ENCODE results near the gene PDE2A. TPM values are rescaled to one million over a fixed set of nuclear protein-coding genes. Genes with fewer than 3 reads are reported as not detected.

PDE2A gene
- total RNA-seq, 5 donors from 2014 or later (not counting 1 experiment from before 2014, with no cell fraction given), result 1.1 to 6.1 (median 1.7) TPM

DNA sequence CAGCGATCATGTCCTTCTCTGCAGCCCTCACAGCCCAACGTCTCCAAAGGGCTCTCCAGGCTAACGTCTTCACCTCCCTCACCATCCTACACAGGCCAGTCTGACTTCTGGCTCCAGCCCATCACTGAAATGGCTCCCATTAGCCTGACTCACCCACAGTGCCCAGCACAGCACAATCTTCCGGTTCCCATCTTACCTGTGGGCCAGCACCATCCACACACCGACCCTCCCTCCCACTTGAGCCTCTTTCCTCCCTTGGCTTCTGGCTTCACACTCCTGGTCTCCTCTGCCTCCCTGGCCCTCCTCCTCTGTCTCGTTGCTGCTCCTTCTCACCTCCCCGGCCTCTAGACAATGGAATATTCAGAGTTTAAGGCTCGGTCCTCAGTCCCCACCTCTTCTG lies 51.2 kb downstream of the PDE2A start:
- no peak overlapping the region for H3K27ac Mint-ChIP-seq
- H3K36me3 Mint-ChIP-seq, result no peaks in the 10 kb centered on the region
- Histone ChIP-seq H3K4me3 (ENCODE audit: control insufficient read depth in 1 of 2, extremely low read depth in 1 of 2, low read length in 1 of 2) (no peak overlapping the region), H3K27ac (ENCODE audit: low read length) (no peak overlapping the region), H3K27me3 (replicated peaks in 1 of 2; ENCODE audit: control insufficient read depth in 2 of 2, extremely low read depth in 1 of 2, insufficient read depth in 2 of 2, low read length in 1 of 2) (peaks cover 0 to 14% of the 10 kb centered on the region in 2 experiments), H3K4me1 (ENCODE audit: control insufficient read depth in 1 of 2, extremely low read depth in 1 of 2, insufficient read depth in 2 of 2, low read length in 2 of 2) (peaks cover 2 to 21% of the 10 kb centered on the region in 2 experiments), H3K9me3 (no peaks in the 10 kb centered on the region), H3K36me3 (ENCODE audit: control insufficient read depth in 2 of 2, extremely low read depth in 1 of 2, insufficient read depth in 1 of 2, low read length in 1 of 2) (no peaks in the 10 kb centered on the region)
- H3K4me3 Mint-ChIP-seq, result no peak overlapping the region
- CTCF ChIA-PET, result interaction anchor here in 1 of 2 donors (0.6 kb wide), 1 partner anchor 873 kb away, joined by 3 read pairs; no protein-coding TSS in a partner anchor
- no peaks in the 10 kb centered on the region for H3K27me3 Mint-ChIP-seq
- no peak for DNase-seq
- WGBS (ENCODE audit: insufficient coverage), result 73% methylated on average over 8 of the region's 8 CpGs
- H3K9me3 Mint-ChIP-seq, result no peaks in the 10 kb centered on the region
- POLR2A ChIA-PET, result no interaction called here
- peaks cover 16 to 29% (median 19%) of the 10 kb centered on the region in 3 donors for H3K4me1 Mint-ChIP-seq
- no peak for ATAC-seq (replicated peaks in 1 of 4)

DNA sequence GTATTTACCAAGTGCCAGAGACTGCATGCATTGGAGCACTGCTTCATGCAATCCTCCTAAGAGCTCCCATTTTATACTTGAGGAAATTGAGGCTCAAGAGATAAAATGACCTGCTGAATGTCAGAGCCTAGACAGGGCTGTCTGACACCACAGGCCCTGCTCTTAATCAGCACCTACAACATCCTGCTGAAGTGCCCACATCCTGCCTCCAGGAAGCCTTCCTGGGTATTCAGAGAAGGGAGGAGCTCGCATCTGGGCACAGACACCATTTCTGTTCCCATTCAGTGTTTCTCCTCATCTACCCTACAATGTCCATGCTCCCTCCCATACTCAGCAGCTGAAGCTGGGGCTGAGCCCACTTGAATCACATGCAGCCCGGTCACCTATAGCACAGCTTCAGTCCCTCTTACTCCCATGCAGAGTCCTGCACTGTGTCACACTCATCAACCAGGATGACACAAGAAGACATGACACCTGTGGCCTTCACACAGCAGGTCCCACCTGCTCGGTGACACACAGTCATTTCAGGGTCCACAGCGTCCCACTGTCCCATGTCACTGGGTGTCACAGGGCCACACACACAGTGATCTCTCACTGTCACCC lies 53.1 kb downstream of the PDE2A start:
- Histone ChIP-seq H3K36me3 (ENCODE audit: control insufficient read depth in 2 of 2, extremely low read depth in 1 of 2, insufficient read depth in 1 of 2, low read length in 1 of 2) (no peaks in the 10 kb centered on the region), H3K27ac (ENCODE audit: low read length) (no peak overlapping the region), H3K4me3 (ENCODE audit: control insufficient read depth in 1 of 2, extremely low read depth in 1 of 2, low read length in 1 of 2) (no peak overlapping the region), H3K9me3 (no peaks in the 10 kb centered on the region), H3K4me1 (ENCODE audit: control insufficient read depth in 1 of 2, extremely low read depth in 1 of 2, insufficient read depth in 2 of 2, low read length in 2 of 2) (peaks cover 2 to 21% of the 10 kb centered on the region in 2 experiments), H3K27me3 (replicated peaks in 1 of 2; ENCODE audit: control insufficient read depth in 2 of 2, extremely low read depth in 1 of 2, insufficient read depth in 2 of 2, low read length in 1 of 2) (peaks cover 0 to 18% of the 10 kb centered on the region in 2 experiments)
- ChIA-PET POLR2A (no interaction called here), CTCF (interaction anchor here in 1 of 2 donors (0.5 kb wide), 1 partner anchor 471 kb away, joined by 12 read pairs; no protein-coding TSS in a partner anchor)
- H3K4me3 Mint-ChIP-seq, result peak overlapping the region in 1 of 3 donors; percentile 5
- H3K27ac Mint-ChIP-seq, result peak overlapping the region; percentile 18 to 53
- H3K36me3 Mint-ChIP-seq, result no peaks in the 10 kb centered on the region
- ATAC-seq (replicated peaks in 1 of 4) (peak; percentile 46 to 74 (median 56)), DNase-seq (peak in 2 of 35 experiments; percentile 11 to 17)
- peaks cover 16 to 29% (median 19%) of the 10 kb centered on the region in 3 donors for H3K4me1 Mint-ChIP-seq
- H3K9me3 Mint-ChIP-seq, result no peaks in the 10 kb centered on the region
- WGBS (ENCODE audit: insufficient coverage), result 61% methylated on average over 4 of the region's 4 CpGs
- H3K27me3 Mint-ChIP-seq, result peaks cover 2 to 5% of the 10 kb centered on the region in 2 donors

- peaks cover 0 to 35% of the 10 kb centered on the region in 2 experiments for H3K27me3 ChIP-seq (replicated peaks in 1 of 2; ENCODE audit: control insufficient read depth in 2 of 2, extremely low read depth in 1 of 2, insufficient read depth in 2 of 2, low read length in 1 of 2)
- peaks cover 2 to 26% of the 10 kb centered on the region in 2 experiments for H3K4me1 ChIP-seq (ENCODE audit: control insufficient read depth in 1 of 2, extremely low read depth in 1 of 2, insufficient read depth in 2 of 2, low read length in 2 of 2)
- Mint-ChIP-seq H3K9me3 (no peaks in the 10 kb centered on the region), H3K27ac (no peak overlapping the region), H3K4me3 (no peak overlapping the region), H3K4me1 (peaks cover 19 to 34% (median 19%) of the 10 kb centered on the region in 3 donors), H3K27me3 (peaks cover 13 to 16% of the 10 kb centered on the region in 2 donors), H3K36me3 (no peaks in the 10 kb centered on the region)
- no peak overlapping the region for H3K4me3 ChIP-seq (ENCODE audit: control insufficient read depth in 1 of 2, extremely low read depth in 1 of 2, low read length in 1 of 2)
- ChIA-PET POLR2A (no interaction called here), CTCF (no interaction called here)
- H3K27ac ChIP-seq (ENCODE audit: low read length), result no peak overlapping the region
- ATAC-seq (replicated peaks in 1 of 4) (no peak), DNase-seq (no peak)
- H3K9me3 ChIP-seq, result no peaks in the 10 kb centered on the region
- 81% methylated on average over 2 of the region's 8 CpGs for WGBS (ENCODE audit: insufficient coverage)
- H3K36me3 ChIP-seq (ENCODE audit: control insufficient read depth in 2 of 2, extremely low read depth in 1 of 2, insufficient read depth in 1 of 2, low read length in 1 of 2), result no peaks in the 10 kb centered on the region
Observed at GRCh38 chr11:72618803-72619202, 55.4 kb downstream of the PDE2A start.

DNA sequence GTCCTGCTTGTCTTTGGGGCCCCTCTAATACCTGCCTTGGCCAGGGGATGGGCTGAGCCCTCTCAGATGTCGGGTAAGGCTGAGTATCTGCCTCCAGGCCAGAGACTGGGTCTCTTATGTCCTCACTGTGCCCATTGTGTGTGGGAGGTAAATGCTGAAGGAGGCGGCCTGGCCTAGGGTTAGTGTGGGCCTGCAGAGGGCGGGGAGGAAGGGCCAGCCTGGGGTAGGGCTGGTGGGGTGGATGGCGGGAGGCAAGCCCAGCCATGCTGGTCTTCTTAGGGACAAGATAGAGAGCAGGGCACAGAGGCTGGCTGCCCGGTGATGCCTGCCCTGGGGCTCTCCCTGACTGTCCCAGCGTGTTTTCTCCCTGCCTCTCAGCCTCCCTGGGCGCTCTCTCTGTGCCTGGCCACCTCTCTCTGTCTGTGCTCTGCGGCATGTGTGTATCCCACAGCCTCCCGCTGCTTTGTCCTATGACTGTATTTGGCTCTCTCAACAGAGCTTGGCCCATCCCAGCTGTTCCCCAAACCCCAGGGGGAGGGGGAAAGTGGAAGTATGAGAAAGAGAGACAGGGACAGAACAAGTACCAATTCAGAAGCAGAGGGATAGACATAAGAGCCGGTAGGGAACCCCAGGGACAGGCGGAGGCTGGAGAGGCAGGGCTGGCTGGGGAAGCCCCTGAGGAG lies 57.0 kb downstream of the PDE2A start:
- CTCF ChIA-PET, result no interaction called here
- no peak for ATAC-seq (replicated peaks in 1 of 4)
- H3K27me3 ChIP-seq (replicated peaks in 1 of 2; ENCODE audit: control insufficient read depth in 2 of 2, extremely low read depth in 1 of 2, insufficient read depth in 2 of 2, low read length in 1 of 2), result peaks cover 0 to 47% of the 10 kb centered on the region in 2 experiments

DNA sequence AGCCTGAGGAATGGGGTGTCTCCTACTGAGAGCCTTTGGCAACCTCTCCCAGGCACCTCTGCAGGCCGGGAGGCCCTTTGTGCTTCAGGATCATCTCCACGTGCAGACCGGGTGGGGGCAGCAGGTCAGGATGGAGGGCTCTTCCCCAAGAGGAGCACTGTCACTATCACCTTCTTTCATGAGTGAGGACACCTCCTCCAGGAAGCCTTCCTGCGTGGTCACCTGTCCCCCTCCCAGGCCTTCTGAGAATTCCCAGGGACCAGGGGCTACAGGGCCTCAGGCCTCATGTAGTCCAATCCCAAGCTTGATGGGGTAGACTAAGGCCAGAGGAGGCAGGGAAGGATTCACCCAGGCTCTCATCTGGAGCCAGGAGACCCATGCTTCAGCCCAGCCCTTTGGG lies 57.6 kb downstream of the PDE2A start:
- Histone ChIP-seq H3K4me3 (ENCODE audit: control insufficient read depth in 1 of 2, extremely low read depth in 1 of 2, low read length in 1 of 2) (no peak overlapping the region), H3K9me3 (no peaks in the 10 kb centered on the region), H3K4me1 (ENCODE audit: control insufficient read depth in 1 of 2, extremely low read depth in 1 of 2, insufficient read depth in 2 of 2, low read length in 2 of 2) (peaks cover 2 to 28% of the 10 kb centered on the region in 2 experiments), H3K27ac (ENCODE audit: low read length) (no peak overlapping the region), H3K27me3 (replicated peaks in 1 of 2; ENCODE audit: control insufficient read depth in 2 of 2, extremely low read depth in 1 of 2, insufficient read depth in 2 of 2, low read length in 1 of 2) (peaks cover 0 to 49% of the 10 kb centered on the region in 2 experiments), H3K36me3 (ENCODE audit: control insufficient read depth in 2 of 2, extremely low read depth in 1 of 2, insufficient read depth in 1 of 2, low read length in 1 of 2) (no peaks in the 10 kb centered on the region)
- ChIA-PET CTCF (no interaction called here), POLR2A (no interaction called here)
- Mint-ChIP-seq H3K9me3 (no peaks in the 10 kb centered on the region), H3K4me1 (peaks cover 16 to 34% (median 16%) of the 10 kb centered on the region in 3 donors), H3K36me3 (no peaks in the 10 kb centered on the region), H3K27ac (no peak overlapping the region), H3K27me3 (peaks cover 18 to 26% of the 10 kb centered on the region in 2 donors), H3K4me3 (no peak overlapping the region)
- WGBS (ENCODE audit: insufficient coverage), result 82% methylated on average over 3 of the region's 4 CpGs
- DNase-seq (no peak), ATAC-seq (replicated peaks in 1 of 4) (no peak)

More for the DNA sequence above, 57.0 kb downstream of the PDE2A start:
- Histone ChIP-seq H3K4me3 (ENCODE audit: control insufficient read depth in 1 of 2, extremely low read depth in 1 of 2, low read length in 1 of 2) (no peak overlapping the region), H3K27ac (ENCODE audit: low read length) (no peak overlapping the region), H3K36me3 (ENCODE audit: control insufficient read depth in 2 of 2, extremely low read depth in 1 of 2, insufficient read depth in 1 of 2, low read length in 1 of 2) (no peaks in the 10 kb centered on the region), H3K4me1 (ENCODE audit: control insufficient read depth in 1 of 2, extremely low read depth in 1 of 2, insufficient read depth in 2 of 2, low read length in 2 of 2) (peaks cover 2 to 28% of the 10 kb centered on the region in 2 experiments), H3K9me3 (no peaks in the 10 kb centered on the region)
- H3K4me1 Mint-ChIP-seq, result peaks cover 19 to 36% (median 19%) of the 10 kb centered on the region in 3 donors
- no peak for DNase-seq
- H3K9me3 Mint-ChIP-seq, result no peaks in the 10 kb centered on the region
- no peaks in the 10 kb centered on the region for H3K36me3 Mint-ChIP-seq
- WGBS (ENCODE audit: insufficient coverage), result 84% methylated on average over 7 of the region's 11 CpGs
- no peak overlapping the region for H3K4me3 Mint-ChIP-seq
- H3K27ac Mint-ChIP-seq, result no peak overlapping the region
- peaks cover 18 to 24% of the 10 kb centered on the region in 2 donors for H3K27me3 Mint-ChIP-seq
- POLR2A ChIA-PET, result no interaction called here

DNA sequence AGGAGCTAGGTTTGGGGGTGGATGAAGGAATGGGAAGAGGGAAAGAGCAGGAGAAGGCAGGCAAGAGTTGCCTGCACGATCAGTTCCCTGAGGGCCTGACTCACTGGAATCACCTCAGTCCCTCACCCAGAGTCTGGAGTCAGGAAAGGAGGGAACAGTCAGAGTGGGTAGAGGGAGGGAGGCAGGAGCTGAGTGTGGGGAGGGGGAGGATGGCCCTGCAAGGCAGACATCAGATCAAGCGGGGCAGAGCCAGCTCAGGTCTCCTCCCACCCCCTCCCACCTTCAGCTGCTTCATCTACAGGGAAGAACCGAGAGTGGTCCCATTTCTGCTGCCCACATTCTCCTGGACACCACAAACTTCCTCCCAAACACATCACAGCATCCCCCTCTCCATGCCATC lies 58.9 kb downstream of the PDE2A start:
- peaks cover 3 to 21% (median 3%) of the 10 kb centered on the region in 3 donors for H3K4me1 Mint-ChIP-seq
- no peak overlapping the region for H3K27ac Mint-ChIP-seq
- H3K36me3 ChIP-seq (ENCODE audit: control insufficient read depth in 2 of 2, extremely low read depth in 1 of 2, insufficient read depth in 1 of 2, low read length in 1 of 2), result no peaks in the 10 kb centered on the region
- POLR2A ChIA-PET, result interaction anchor here in 1 of 2 donors (0.7 kb wide), 1 partner anchor 639 kb away, joined by 16 read pairs; no protein-coding TSS in a partner anchor
- no peaks in the 10 kb centered on the region for H3K9me3 Mint-ChIP-seq
- no peak overlapping the region for H3K27ac ChIP-seq (ENCODE audit: low read length)
- H3K9me3 ChIP-seq, result no peaks in the 10 kb centered on the region
- CTCF ChIA-PET, result no interaction called here
- H3K4me3 ChIP-seq (ENCODE audit: control insufficient read depth in 1 of 2, extremely low read depth in 1 of 2, low read length in 1 of 2), result no peak overlapping the region
- H3K27me3 Mint-ChIP-seq, result peaks cover 23 to 33% of the 10 kb centered on the region in 2 donors
- no peak overlapping the region for H3K4me3 Mint-ChIP-seq
- peaks cover 0 to 17% of the 10 kb centered on the region in 2 experiments for H3K4me1 ChIP-seq (ENCODE audit: control insufficient read depth in 1 of 2, extremely low read depth in 1 of 2, insufficient read depth in 2 of 2, low read length in 2 of 2)
- H3K36me3 Mint-ChIP-seq, result no peaks in the 10 kb centered on the region
- ATAC-seq (replicated peaks in 1 of 4) (no peak), DNase-seq (no peak)
- peaks cover 0 to 57% of the 10 kb centered on the region in 2 experiments for H3K27me3 ChIP-seq (replicated peaks in 1 of 2; ENCODE audit: control insufficient read depth in 2 of 2, extremely low read depth in 1 of 2, insufficient read depth in 2 of 2, low read length in 1 of 2)
- WGBS (ENCODE audit: insufficient coverage), result 64% methylated on average over 1 of the region's 3 CpGs
